BE2C (cell line): ENCODE measurements around the gene DRICH1.

Source experiments
- DNase-seq: peaks from one replicate; pipeline ENCODE4 v3.0.0-alpha.2; 2020
- H3K27me3 ChIP-seq: fragments of 250-450 bp; sonication (Bioruptor Pico); 2 replicates; pipeline ENCODE4 v1.5.1; 2020; ENCODE audit warnings: mild to moderate bottlenecking
- H3K36me3 ChIP-seq: fragments of 250-450 bp; sonication (Bioruptor Pico); 2 replicates; pipeline ENCODE4 v1.5.1; 2020; ENCODE audit warnings: mild to moderate bottlenecking
- H3K4me1 ChIP-seq: fragments of 250-450 bp; sonication (Bioruptor Pico); 2 replicates; pipeline ENCODE4 v1.5.1; 2020
- H3K4me3 ChIP-seq: 2 replicates; pipeline ENCODE4 v1.5.1; 2011; ENCODE audit warnings: low read depth, low read length
- H3K9me3 ChIP-seq: fragments of 250-450 bp; sonication (Bioruptor Pico); 2 replicates; pipeline ENCODE4 v1.5.1; 2020
- TF ChIP-seq, protein P1 (sequence below): IDR thresholded peaks from 2 replicates; pipeline ENCODE4 v1.5.1; 2012; ENCODE audit warnings: mild to moderate bottlenecking, low read depth, low read length

Gene DRICH1

DNA sequence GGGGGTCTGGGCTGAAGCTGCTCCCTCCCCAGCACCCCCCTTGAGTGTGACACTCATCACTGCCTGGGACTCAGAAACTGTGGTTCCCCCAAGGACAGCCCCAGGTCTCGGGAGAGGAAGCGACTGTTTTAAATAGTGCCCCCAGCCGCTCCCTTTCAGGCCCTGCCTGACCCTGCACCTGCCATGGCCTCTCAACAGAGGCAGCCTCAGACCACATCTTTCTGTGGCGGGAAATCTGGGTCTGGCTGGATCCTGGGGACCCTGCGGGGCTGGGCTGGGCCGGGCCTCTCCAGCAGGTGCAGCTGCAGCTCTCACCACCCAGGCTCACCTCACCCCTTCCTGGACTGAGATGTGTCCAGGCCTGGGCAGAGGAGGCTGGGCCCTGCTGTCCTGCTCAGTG, 48.3 kb downstream of the DRICH1 start:
- Histone ChIP-seq H3K4me1 (no peaks in the 10 kb centered on the region), H3K27me3 (no peaks in the 10 kb centered on the region), H3K36me3 (no peaks in the 10 kb centered on the region), H3K9me3 (no peaks in the 10 kb centered on the region), H3K4me3 (no peak overlapping the region)
- TF ChIP-seq, protein P1, sequence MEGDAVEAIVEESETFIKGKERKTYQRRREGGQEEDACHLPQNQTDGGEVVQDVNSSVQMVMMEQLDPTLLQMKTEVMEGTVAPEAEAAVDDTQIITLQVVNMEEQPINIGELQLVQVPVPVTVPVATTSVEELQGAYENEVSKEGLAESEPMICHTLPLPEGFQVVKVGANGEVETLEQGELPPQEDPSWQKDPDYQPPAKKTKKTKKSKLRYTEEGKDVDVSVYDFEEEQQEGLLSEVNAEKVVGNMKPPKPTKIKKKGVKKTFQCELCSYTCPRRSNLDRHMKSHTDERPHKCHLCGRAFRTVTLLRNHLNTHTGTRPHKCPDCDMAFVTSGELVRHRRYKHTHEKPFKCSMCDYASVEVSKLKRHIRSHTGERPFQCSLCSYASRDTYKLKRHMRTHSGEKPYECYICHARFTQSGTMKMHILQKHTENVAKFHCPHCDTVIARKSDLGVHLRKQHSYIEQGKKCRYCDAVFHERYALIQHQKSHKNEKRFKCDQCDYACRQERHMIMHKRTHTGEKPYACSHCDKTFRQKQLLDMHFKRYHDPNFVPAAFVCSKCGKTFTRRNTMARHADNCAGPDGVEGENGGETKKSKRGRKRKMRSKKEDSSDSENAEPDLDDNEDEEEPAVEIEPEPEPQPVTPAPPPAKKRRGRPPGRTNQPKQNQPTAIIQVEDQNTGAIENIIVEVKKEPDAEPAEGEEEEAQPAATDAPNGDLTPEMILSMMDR: no peak
- no peak for DNase-seq

DNA sequence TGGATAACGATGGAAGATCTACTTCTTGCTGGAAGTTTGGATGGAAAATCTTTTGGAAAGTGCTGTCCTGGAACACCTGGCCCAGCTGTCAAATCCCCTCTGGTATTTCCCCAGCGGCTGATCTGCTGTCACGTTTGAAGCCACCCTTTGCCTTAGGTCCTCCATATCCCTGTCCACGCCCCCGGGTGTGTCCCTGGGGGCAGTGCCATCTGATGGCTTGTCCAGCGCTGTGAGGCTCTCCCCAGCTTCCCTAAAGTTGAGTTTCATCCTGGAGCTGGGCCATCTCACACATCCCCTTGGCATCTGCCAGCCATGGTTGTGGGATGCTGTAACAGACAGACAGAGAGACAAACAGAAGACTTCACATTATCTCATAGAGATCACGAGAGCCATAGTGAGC, 49.0 kb downstream of the DRICH1 start:
- Histone ChIP-seq H3K4me1 (no peaks in the 10 kb centered on the region), H3K27me3 (no peaks in the 10 kb centered on the region), H3K4me3 (no peak overlapping the region), H3K36me3 (no peaks in the 10 kb centered on the region), H3K9me3 (no peaks in the 10 kb centered on the region)
- DNase-seq: no peak
- TF ChIP-seq, protein P1: no peak

DNA sequence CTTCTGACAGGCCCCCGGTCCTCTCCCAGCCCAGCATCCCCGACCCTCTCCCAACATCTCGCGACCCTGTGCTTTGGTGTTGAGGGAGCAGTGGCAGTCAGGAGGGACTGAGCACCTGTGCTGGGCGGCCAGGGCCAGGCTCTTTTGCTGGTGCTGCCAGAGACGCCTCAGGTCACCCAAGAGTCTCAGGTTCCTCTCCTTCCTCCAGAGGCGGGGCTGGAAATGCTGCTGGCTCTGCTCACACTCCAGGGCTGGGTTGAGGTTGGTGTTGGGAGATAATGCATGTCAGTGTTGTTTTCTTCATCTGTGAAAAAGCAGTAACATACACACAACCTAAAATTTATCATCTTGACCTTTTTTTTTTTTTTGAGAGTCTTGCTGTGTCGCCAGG, 50.9 kb downstream of the DRICH1 start:
- Histone ChIP-seq H3K4me3 (no peak overlapping the region), H3K4me1 (no peaks in the 10 kb centered on the region), H3K9me3 (no peaks in the 10 kb centered on the region), H3K27me3 (no peaks in the 10 kb centered on the region), H3K36me3 (no peaks in the 10 kb centered on the region)
- TF ChIP-seq, protein P1: no peak
- DNase-seq: no peak

DNA sequence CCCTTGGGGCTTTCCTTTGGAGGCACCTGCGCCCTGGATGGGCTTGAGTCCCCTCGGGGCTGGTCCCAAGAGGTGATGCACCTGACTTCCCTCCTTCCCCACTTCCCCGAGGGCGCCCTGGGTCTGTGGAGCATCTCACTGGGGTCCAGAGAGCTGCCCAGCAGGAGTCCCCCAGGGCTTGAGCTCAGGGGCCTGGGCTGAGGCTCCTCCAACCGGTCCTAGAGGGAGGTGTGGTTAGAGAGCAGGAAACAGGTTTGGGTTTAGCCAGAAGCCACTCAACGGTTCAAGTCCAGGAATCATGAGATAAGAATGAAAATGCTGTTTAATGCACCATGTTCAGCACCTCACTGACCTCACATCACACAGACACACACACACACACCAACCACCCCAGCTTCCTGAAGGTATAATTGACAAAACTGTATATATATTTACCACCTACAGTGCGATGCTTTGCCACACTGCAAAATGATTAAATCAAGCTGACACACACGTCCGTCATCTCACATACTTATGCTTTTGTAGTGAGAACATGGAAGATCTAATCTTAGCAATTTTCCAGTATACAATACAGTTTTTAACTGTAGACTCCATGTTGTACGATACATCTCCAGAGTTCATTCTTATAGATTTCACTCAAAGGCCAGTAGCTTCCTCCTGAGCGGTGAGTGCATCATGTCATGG, 51.4 kb downstream of the DRICH1 start:
- H3K36me3 ChIP-seq: no peaks in the 10 kb centered on the region
- H3K4me1 ChIP-seq: no peaks in the 10 kb centered on the region
- no peaks in the 10 kb centered on the region for H3K27me3 ChIP-seq
- no peaks in the 10 kb centered on the region for H3K9me3 ChIP-seq
- DNase-seq: no peak
- TF ChIP-seq, protein P1: no peak
- no peak overlapping the region for H3K4me3 ChIP-seq

DNA sequence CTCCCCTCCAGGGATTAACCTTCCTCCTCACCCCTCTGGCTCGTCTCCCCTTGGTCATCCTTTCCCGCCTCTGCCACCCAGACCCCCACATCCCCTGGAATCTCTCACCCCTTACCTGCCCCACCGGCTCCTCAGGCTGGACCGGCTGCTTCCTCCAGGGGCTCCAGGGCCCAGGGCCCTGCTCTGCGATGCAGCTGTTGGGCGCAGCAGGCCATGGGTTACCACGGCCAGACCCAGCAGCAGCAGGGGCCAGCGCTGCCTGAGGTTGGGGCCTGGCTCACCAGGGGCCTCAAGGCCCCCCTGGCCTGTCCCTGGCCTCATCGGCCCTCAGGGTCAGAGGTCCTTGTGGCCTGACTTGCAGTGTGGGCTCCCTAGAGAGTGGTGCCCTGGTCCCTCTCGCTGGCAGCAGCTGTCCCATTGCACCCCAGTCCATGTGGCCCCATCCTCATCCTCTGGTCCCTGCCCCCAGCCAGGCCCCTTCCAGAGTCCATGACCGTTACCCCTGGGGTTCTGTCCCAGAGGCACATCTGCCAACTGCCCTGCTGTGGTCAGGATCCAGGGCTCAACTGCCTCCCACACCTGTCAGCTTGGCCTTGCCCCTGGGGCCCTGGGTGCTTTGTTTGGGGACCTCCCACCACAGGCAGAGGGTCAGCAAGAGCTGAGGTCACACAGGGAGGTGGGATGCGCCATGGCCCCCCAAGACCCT, 52.1 kb downstream of the DRICH1 start, which contains the start of gene IGLL1:
Gene IGLL1, minus strand, starts transcription at position 421 of the 706 bp plus-strand sequence. Its CDS starts 100 bp downstream, at position 321.
- no peaks in the 10 kb centered on the region for H3K4me1 ChIP-seq
- no peaks in the 10 kb centered on the region for H3K36me3 ChIP-seq
- no peaks in the 10 kb centered on the region for H3K27me3 ChIP-seq
- TF ChIP-seq, protein P1: no peak
- no peaks in the 10 kb centered on the region for H3K9me3 ChIP-seq
- no peak within 1 kb of the TSS for H3K4me3 ChIP-seq
- DNase-seq: no peak

DNA sequence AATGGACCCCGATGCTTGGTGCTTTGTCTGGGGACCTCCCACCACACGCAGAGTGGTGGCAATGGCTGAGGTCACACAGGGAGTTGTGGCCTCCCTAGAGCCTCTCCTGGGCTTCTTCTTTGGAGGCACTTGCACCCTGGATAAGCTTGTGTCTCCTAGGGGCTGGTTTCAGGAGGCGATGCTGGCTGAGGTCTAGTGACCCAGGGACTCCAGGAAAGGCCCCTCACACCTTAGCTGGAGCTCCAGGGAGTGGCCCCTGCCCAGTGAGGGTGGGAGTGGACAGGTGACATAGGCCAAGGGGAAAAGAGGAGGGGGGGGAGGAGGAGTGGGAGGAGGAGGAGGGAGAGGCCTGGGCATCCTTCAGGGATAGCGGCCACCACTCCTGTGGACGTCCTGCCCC, 52.8 kb downstream of the DRICH1 start:
- H3K4me3 ChIP-seq: no peak overlapping the region
- TF ChIP-seq, protein P1: no peak
- H3K36me3 ChIP-seq: no peaks in the 10 kb centered on the region
- no peaks in the 10 kb centered on the region for H3K9me3 ChIP-seq
- DNase-seq: no peak
- no peaks in the 10 kb centered on the region for H3K4me1 ChIP-seq
- H3K27me3 ChIP-seq: no peaks in the 10 kb centered on the region
